HG02970 (cell line): ENCODE data around the gene MUC12.
"Not testable (repeated sequence)": the region's sequence is repeated elsewhere in the genome, so short reads cannot be mapped to it uniquely, and the experiment has no call there.

Experiments
- ATAC-seq: cut with Tn5 transposase; IDR thresholded peaks from one replicate; pipeline ENCODE4 v1.9.1; 2021; ENCODE audit warnings: mild to moderate bottlenecking, moderate library complexity, moderate number of reproducible peaks; ENCODE audit not compliant: unreplicated experiment, low FRiP score

Gene MUC12

DNA sequence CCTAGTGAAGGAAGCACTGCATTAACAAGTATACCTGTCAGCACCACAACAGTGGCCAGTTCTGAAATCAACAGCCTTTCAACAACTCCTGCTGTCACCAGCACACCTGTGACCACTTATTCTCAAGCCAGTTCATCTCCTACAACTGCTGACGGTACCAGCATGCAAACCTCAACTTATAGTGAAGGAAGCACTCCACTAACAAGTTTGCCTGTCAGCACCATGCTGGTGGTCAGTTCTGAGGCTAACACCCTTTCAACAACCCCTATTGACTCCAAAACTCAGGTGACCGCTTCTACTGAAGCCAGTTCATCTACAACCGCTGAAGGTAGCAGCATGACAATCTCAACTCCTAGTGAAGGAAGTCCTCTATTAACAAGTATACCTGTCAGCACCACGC is 66.6 kb downstream of the MUC12 start:
- no peak for ATAC-seq

DNA sequence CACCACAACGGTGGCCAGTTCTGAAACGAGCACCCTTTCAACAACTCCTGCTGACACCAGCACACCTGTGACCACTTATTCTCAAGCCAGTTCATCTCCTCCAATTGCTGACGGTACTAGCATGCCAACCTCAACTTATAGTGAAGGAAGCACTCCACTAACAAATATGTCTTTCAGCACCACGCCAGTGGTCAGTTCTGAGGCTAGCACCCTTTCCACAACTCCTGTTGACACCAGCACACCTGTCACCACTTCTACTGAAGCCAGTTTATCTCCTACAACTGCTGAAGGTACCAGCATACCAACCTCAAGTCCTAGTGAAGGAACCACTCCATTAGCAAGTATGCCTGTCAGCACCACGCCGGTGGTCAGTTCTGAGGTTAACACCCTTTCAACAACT is 71.9 kb downstream of the MUC12 start:
- ATAC-seq = not testable (repeated sequence)

DNA sequence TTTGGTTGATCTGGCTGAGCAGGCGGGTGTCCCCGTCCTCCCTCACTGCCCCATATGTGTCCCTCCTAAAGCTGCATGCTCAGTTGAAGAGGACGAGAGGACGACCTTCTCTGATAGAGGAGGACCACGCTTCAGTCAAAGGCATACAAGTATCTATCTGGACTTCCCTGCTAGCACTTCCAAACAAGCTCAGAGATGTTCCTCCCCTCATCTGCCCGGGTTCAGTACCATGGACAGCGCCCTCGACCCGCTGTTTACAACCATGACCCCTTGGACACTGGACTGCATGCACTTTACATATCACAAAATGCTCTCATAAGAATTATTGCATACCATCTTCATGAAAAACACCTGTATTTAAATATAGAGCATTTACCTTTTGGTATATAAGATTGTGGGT is 89.0 kb downstream of the MUC12 start:
- ATAC-seq = no peak

- no peak for ATAC-seq
Observed at GRCh38 chr7:101059620-101059942, 90.2 kb downstream of the MUC12 start.

GRCh38 chr7:101060992-101061391 is 91.6 kb downstream of the MUC12 start:
- ATAC-seq = no peak

GRCh38 chr7:101064176-101064550 is 94.8 kb downstream of the MUC12 start:
- not testable (repeated sequence) for ATAC-seq

GRCh38 chr7:101065162-101065561 is 95.8 kb downstream of the MUC12 start:
- ATAC-seq = not testable (repeated sequence)

- ATAC-seq = no peak
Observed at GRCh38 chr7:101066141-101066832, 96.9 kb downstream of the MUC12 start.

DNA sequence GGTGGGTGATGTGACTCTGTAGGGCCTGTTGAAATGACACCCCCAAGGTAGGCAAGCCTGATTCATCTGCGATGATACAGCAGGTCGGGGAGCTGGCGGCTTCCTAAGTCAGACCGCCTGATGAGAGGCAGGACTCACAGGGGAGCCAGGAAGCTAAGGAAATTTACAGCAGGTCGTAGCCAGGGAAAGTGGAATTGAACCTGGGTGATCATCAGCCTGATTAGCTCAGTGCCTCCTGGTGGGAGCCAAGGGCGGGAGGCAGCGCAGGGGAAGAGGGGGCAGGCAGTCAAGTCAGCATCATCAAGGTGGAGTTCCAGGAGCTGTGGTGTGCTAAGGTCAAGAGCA is 97.4 kb downstream of the MUC12 start:
- no peak for ATAC-seq

- no peak for ATAC-seq
Observed at GRCh38 chr7:101068401-101068800, 99.0 kb downstream of the MUC12 start.
